Colonic mucosa (tissue), 4 donors: Measurements from ENCODE around the gene DNASE1L3. TPM values are rescaled to one million over a fixed set of nuclear protein-coding genes. Genes with fewer than 3 reads are reported as not detected.
A peak's percentile ranks its signal among the peaks of the same experiment; 100 is the strongest.
"Not testable (repeated sequence)": the region's sequence is repeated elsewhere in the genome, so short reads cannot be mapped to it uniquely, and the experiment has no call there.

Experiments used
- DNase-seq: peaks from one replicate; pipeline ENCODE4 v3.0.0-alpha.2; 2020
- H3K27ac ChIP-seq: fragments of 200-600 bp; one replicate; pipeline ENCODE4 v1.8.0; 2021
- H3K27me3 ChIP-seq: fragments of 200-600 bp; one replicate; pipeline ENCODE4 v1.8.0; 2021
- H3K36me3 ChIP-seq: fragments of 200-600 bp; one replicate; pipeline ENCODE4 v1.8.0; 2021
- H3K4me1 ChIP-seq: fragments of 200-600 bp; one replicate; pipeline ENCODE4 v1.8.0; 2021; ENCODE audit warnings: mild to moderate bottlenecking
- H3K4me3 ChIP-seq: fragments of 200-600 bp; one replicate; pipeline ENCODE4 v1.8.0; 2021
- H3K9ac ChIP-seq, 2 donors: one replicate each; pipeline ENCODE4 v1.7.0; 2013; ENCODE audit warnings: control low read depth in 2 of 2, low read depth in 2 of 2, low read length in 2 of 2
- H3K9me3 ChIP-seq: fragments of 200-600 bp; one replicate; pipeline ENCODE4 v1.8.0; 2021
- intact Hi-C: fragments of 100-400 bp; cut with DNase I; formaldehyde crosslinking; loops from one replicate; pipeline ENCODE4 v1.14.1; 2022
- total RNA-seq, 2 donors: library from RNA; stranded (reverse); fragmentation: NEBNext Ultra II Directional in 1 of 2; extraction: Animal tissue kit (Norgen Biotek cat#: 25700) in 1 of 2; gene quantifications; one replicate each; pipeline ENCODE4 v1.2.1, GENCODE V29; 2021
- TF ChIP-seq, protein P1 (sequence below): fragments of 200-600 bp; IDR thresholded peaks from one replicate; pipeline ENCODE4 v1.8.0; 2022; ENCODE audit warnings: antibody characterized with exemption, mild to moderate bottlenecking
- donor health status: healthy.
- donor health status: DM: no; HTN: no; CAD: no.
- donor health status: DM: no; HTN: no; CAD: no.

The DNASE1L3 gene
- total RNA-seq, 2 donors from 2014 or later, result 2.2 to 6.2 TPM

DNA sequence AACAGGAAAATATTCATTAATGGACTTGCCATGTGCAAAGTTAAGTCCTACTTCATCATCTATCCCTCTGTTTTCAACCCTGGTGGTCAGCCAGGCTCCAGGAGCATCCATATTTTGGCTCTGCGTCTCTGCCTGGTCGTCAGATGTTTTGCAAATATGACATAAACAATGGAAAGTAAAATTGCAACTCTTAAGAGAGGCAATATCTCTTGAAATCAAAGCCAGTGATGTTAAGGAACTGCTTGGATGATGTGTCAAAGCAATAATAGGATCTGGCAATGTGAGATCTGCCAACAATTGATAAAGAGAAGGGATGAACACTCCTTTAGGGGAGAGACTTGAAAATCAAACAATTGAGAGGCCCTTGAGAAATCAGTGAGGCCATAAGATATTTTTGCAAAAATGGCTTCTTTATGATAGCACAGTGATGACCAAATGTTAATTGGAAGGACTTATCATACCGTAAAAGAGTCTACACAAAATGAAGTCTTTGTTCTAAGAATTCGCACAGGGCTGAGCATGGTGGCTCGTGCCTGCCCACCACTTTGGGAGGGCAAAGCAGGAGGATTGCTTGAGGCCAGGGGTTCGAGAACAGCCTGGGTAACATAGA lies 33.3 kb upstream of the DNASE1L3 start:
- H3K36me3 ChIP-seq, result no peaks in the 10 kb centered on the region
- H3K27ac ChIP-seq, result no peak overlapping the region
- no peak overlapping the region for H3K4me3 ChIP-seq
- TF ChIP-seq, protein P1, sequence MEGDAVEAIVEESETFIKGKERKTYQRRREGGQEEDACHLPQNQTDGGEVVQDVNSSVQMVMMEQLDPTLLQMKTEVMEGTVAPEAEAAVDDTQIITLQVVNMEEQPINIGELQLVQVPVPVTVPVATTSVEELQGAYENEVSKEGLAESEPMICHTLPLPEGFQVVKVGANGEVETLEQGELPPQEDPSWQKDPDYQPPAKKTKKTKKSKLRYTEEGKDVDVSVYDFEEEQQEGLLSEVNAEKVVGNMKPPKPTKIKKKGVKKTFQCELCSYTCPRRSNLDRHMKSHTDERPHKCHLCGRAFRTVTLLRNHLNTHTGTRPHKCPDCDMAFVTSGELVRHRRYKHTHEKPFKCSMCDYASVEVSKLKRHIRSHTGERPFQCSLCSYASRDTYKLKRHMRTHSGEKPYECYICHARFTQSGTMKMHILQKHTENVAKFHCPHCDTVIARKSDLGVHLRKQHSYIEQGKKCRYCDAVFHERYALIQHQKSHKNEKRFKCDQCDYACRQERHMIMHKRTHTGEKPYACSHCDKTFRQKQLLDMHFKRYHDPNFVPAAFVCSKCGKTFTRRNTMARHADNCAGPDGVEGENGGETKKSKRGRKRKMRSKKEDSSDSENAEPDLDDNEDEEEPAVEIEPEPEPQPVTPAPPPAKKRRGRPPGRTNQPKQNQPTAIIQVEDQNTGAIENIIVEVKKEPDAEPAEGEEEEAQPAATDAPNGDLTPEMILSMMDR, result no peak
- H3K4me1 ChIP-seq, result no peaks in the 10 kb centered on the region
- no peaks in the 10 kb centered on the region for H3K9me3 ChIP-seq
- intact Hi-C loops, result no loop called here
- no peak overlapping the region for H3K9ac ChIP-seq
- peak; percentile 7 for DNase-seq
- H3K27me3 ChIP-seq, result no peaks in the 10 kb centered on the region

DNA sequence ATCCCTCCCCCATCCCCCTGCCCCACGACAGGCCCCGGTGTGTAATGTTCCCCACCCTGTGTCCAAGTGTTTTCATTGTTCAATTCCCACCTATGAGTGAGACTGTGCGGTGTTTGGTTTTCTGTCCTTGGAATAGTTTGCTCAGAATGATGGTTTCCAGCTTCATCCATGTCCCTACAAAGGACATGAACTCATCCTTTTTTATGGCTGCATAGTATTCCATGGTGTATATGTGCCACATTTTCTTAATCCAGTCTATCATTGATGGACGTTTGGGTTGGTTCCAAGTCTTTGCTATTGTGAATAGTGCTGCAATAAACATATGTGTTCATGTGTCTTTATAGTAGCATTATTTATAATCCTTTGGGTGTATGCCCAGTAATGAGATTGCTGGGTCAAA lies 32.1 kb upstream of the DNASE1L3 start:
- intact Hi-C loops, H3K9ac ChIP-seq, H3K36me3 ChIP-seq, H3K27me3 ChIP-seq, H3K27ac ChIP-seq, H3K9me3 ChIP-seq, H3K4me3 ChIP-seq, H3K4me1 ChIP-seq: not testable (repeated sequence)
- DNase-seq, result peak; percentile 15

DNA sequence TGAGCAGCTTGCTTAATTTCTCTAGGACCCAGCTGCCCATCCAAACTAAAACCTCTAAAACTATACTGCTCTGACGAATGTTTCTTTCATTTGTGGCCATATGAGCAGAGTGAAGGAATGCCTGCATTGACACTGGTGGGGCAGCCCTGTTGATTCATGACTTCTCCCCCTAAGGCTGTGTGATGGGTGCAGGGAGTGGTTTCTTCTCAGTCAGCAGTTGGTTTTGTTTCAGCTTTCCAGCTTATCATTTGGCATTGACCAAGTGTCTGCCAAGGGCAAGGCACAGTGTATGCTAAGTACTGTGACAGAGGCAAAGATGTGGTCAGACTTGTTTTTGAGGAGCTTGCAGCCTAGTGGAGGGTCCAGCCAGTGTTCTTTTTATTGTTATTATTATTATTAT lies 31.6 kb upstream of the DNASE1L3 start:
- DNase-seq, result peak; percentile 7
- TF ChIP-seq, protein P1, result no peak
- H3K36me3 ChIP-seq, result no peaks in the 10 kb centered on the region
- no peak overlapping the region for H3K4me3 ChIP-seq
- H3K9ac ChIP-seq, result no peak overlapping the region
- no peaks in the 10 kb centered on the region for H3K27me3 ChIP-seq
- peaks cover 4% of the 10 kb centered on the region for H3K4me1 ChIP-seq
- no peak overlapping the region for H3K27ac ChIP-seq
- intact Hi-C loops, result no loop called here
- no peaks in the 10 kb centered on the region for H3K9me3 ChIP-seq

DNA sequence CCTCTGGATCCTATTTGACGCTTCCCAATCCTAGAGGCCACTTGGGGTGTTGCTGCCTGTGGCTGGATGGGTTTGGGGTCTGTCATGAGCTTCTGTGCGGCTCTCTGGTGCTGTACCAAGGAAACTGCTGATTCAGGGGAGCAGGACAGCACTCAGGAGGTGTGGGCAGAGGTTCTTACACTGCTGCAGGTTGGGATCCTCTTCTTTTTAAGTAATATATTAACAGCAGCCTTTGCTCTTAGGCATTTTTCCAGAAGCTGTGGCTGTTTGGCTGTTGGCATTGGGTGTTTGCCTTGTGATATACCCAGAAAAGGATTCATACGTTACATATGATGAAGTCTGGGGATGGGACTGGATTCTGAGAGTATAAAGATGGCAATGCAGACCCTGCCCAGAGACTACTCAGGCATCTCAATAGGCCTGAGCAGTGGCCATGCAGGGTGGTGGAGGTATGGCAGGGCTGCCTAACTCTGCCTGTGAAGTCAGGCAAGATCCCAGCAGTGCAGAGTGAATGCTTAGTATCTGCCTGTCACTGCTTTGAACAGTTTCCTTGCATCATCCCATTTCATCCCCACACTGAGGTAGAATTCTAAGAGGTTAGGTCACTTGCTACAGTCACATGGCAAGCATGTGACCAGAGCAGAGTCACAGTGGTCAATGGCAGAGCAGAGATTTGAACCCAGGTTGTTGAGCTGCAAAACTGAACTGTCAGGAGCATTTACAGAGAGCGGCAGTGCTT lies 30.7 kb upstream of the DNASE1L3 start:
- peak; percentile 7 for DNase-seq
- intact Hi-C loops, result loop anchor here (2.0 kb wide), 1 partner anchor 55 kb away; no protein-coding TSS in a partner anchor
- Histone ChIP-seq H3K4me3 (no peak overlapping the region), H3K27ac (no peak overlapping the region), H3K36me3 (no peaks in the 10 kb centered on the region), H3K9ac (no peak overlapping the region), H3K9me3 (no peaks in the 10 kb centered on the region), H3K4me1 (peaks cover 4% of the 10 kb centered on the region), H3K27me3 (no peaks in the 10 kb centered on the region)
- TF ChIP-seq, protein P1, result no peak

DNA sequence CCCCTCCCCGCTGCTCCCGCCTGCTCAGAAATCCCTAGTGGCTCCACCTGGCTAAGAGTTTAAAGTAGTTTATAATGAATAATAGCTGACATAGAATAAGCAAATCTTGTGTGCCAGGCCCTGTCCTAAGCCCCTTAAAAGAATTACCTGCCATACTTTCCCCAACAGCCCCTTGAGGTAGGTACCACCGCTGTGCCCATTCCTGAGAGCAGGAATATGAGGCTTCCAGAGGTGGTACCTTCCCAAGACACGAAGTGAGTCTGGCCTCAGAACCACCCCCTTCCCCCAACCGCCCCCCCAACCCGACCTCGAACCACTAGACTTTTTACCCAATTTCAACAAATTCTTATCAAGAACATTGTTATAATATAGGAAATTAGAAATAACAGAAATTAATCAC lies 28.1 kb upstream of the DNASE1L3 start:
- Histone ChIP-seq H3K4me1 (peaks cover 4% of the 10 kb centered on the region), H3K27me3 (no peaks in the 10 kb centered on the region), H3K27ac (no peak overlapping the region), H3K9me3 (no peaks in the 10 kb centered on the region), H3K9ac (peak overlapping the region in 1 of 2 donors; percentile 83), H3K4me3 (peak overlapping the region; percentile 93), H3K36me3 (no peaks in the 10 kb centered on the region)
- no peak for DNase-seq
- TF ChIP-seq, protein P1, result no peak
- intact Hi-C loops, result no loop called here
